OCI-LY7 (cell line): ENCODE measurements around the gene RMI2.
A peak's percentile ranks its signal among the peaks of the same experiment; 100 is the strongest.

Experiments
- EZH2phosphoT487 ChIP-seq: fragments of 200-600 bp; sonication (generic); IDR thresholded peaks from 2 replicates; pipeline ENCODE4 v1.6.1; 2018; ENCODE audit warnings: low read depth, borderline replicate concordance, mild to moderate bottlenecking, mixed run types, antibody characterized with exemption, low read length, moderate library complexity, mixed read lengths
- TF ChIP-seq, protein P1 (sequence below): fragments of 200-600 bp; sonication (generic); conservative IDR thresholded peaks from 2 replicates; pipeline ENCODE4 v1.5.1; 2014; ENCODE audit warnings: mild to moderate bottlenecking, antibody characterized with exemption, low read length, moderate library complexity, mixed read lengths

DNA sequence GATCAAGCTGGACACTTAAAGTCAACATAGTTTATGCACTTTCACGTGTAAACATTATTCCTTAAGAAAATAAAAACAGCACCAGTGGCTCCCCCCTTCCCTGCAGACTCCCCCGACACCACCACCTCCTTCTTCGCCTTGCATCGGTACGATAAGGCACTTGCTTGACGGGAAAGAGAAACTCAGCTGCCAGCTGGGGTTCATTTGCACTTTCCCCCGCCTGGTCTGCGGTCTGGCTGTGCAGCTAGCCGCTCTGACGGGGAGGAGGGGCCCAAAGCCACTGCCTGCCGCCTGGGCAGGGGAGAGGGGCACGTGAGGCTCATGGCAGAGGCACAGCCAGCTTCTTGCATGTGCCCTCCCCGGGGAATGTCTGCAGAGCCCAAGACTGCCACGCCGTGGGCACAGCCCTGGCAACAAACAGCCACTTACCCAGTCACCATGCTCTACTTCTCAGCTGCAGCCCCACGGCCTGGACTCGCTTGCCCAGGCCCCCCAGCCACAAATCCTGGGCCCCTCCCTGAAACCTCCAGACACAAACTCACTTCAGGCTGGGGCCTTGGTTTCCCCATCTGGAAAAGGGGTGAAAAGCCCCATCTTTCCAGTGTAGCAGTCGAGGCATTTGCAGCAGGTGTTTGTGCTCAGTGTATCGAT is 47.6 kb upstream of the RMI2 start:
- TF ChIP-seq, protein P1, sequence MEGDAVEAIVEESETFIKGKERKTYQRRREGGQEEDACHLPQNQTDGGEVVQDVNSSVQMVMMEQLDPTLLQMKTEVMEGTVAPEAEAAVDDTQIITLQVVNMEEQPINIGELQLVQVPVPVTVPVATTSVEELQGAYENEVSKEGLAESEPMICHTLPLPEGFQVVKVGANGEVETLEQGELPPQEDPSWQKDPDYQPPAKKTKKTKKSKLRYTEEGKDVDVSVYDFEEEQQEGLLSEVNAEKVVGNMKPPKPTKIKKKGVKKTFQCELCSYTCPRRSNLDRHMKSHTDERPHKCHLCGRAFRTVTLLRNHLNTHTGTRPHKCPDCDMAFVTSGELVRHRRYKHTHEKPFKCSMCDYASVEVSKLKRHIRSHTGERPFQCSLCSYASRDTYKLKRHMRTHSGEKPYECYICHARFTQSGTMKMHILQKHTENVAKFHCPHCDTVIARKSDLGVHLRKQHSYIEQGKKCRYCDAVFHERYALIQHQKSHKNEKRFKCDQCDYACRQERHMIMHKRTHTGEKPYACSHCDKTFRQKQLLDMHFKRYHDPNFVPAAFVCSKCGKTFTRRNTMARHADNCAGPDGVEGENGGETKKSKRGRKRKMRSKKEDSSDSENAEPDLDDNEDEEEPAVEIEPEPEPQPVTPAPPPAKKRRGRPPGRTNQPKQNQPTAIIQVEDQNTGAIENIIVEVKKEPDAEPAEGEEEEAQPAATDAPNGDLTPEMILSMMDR: peak; percentile 41; the same call in 1 of the 2 replicates
- TF ChIP-seq EZH2phosphoT487: no peak
